Measurements from ENCODE around the gene SLC5A5.
"Not testable (repeated sequence)": the region's sequence is repeated elsewhere in the genome, so short reads cannot be mapped to it uniquely, and the experiment has no call there.

The SLC5A5 gene

GRCh38 chr19:17872251-17873001 is 681 bp downstream of the SLC5A5 start:
- peak; percentile 50 for DNase-seq

- peak; percentile 86 for DNase-seq
Observed at GRCh38 chr19:17873786-17874757, 2.3 kb downstream of the SLC5A5 start.

GRCh38 chr19:17874758-17875135 is 3.0 kb downstream of the SLC5A5 start:
- DNase-seq, result no peak

GRCh38 chr19:17877696-17878095 is 6.0 kb downstream of the SLC5A5 start:
- DNase-seq, result no peak

- DNase-seq, result no peak
Observed at GRCh38 chr19:17879466-17879865, 7.7 kb downstream of the SLC5A5 start.

GRCh38 chr19:17881701-17882100 is 10.0 kb downstream of the SLC5A5 start:
- no peak for DNase-seq

- DNase-seq, result no peak
Observed at GRCh38 chr19:17883627-17884410, 12.1 kb downstream of the SLC5A5 start.

- no peak for DNase-seq
Observed at GRCh38 chr19:17886515-17886914, 14.8 kb downstream of the SLC5A5 start.

- DNase-seq, result not testable (repeated sequence)
Observed at GRCh38 chr19:17887221-17887620, 15.5 kb downstream of the SLC5A5 start.

GRCh38 chr19:17888260-17888659 is 16.5 kb downstream of the SLC5A5 start:
- no peak for DNase-seq

- DNase-seq, result peak; percentile 65
Observed at GRCh38 chr19:17889609-17890214, 18.0 kb downstream of the SLC5A5 start.

- no peak for DNase-seq
Observed at GRCh38 chr19:17893766-17894165, 22.0 kb downstream of the SLC5A5 start.

- no peak for DNase-seq
Observed at GRCh38 chr19:17902701-17903100, 31.0 kb downstream of the SLC5A5 start.

- DNase-seq, result no peak
Observed at GRCh38 chr19:17908244-17908643, 36.5 kb downstream of the SLC5A5 start.

GRCh38 chr19:17909003-17909732 is 37.4 kb downstream of the SLC5A5 start:
- DNase-seq, result no peak

- DNase-seq, result no peak
Observed at GRCh38 chr19:17910791-17911360, 39.1 kb downstream of the SLC5A5 start.

- DNase-seq, result no peak
Observed at GRCh38 chr19:17915940-17916593, 44.3 kb downstream of the SLC5A5 start.

- DNase-seq, result not testable (repeated sequence)
Observed at GRCh38 chr19:17918151-17918550, 46.4 kb downstream of the SLC5A5 start.

- DNase-seq, result not testable (repeated sequence)
Observed at GRCh38 chr19:17919122-17919521, 47.4 kb downstream of the SLC5A5 start.

- DNase-seq, result no peak
Observed at GRCh38 chr19:17920527-17920926, 48.8 kb downstream of the SLC5A5 start.

- no peak for DNase-seq
Observed at GRCh38 chr19:17922138-17922537, 50.4 kb downstream of the SLC5A5 start.

Data from hematopoietic multipotent progenitor cell treated with erythropoietin and hydrocortisone succinate and interleukin-3 and kit ligand, for 4 days (in vitro differentiated cells).